H9 (cell line): ENCODE measurements around the gene CHURC1. TPM values are rescaled to one million over a fixed set of nuclear protein-coding genes. Genes with fewer than 3 reads are reported as not detected.

ENCODE experiments used
- DNase-seq: peaks from one replicate; pipeline ENCODE4 v3.0.0-alpha.2; 2017
- H2AFZ ChIP-seq: one replicate; pipeline ENCODE4 v1.6.1; 2013; ENCODE audit warnings: mild to moderate bottlenecking, low read length, control low read depth, moderate library complexity
- H2AK5ac ChIP-seq: 2 replicates; pipeline ENCODE4 v1.6.1; 2013; ENCODE audit warnings: low read length, control low read depth, mixed read lengths; ENCODE audit not compliant: insufficient read length
- H2BK120ac ChIP-seq: one replicate; pipeline ENCODE4 v1.6.1; 2013; ENCODE audit warnings: low read depth, mild to moderate bottlenecking, low read length, control low read depth, inconsistent platforms; ENCODE audit not compliant: poor library complexity, severe bottlenecking
- H2BK12ac ChIP-seq: 2 replicates; pipeline ENCODE4 v1.6.1; 2013; ENCODE audit warnings: low read length, control low read depth, mixed read lengths, low read depth; ENCODE audit not compliant: insufficient read length
- H2BK15ac ChIP-seq: 2 replicates; pipeline ENCODE4 v1.6.1; 2013; ENCODE audit warnings: low read depth, low read length, control low read depth
- H2BK20ac ChIP-seq: one replicate; pipeline ENCODE4 v1.6.1; 2013; ENCODE audit warnings: low read depth, mild to moderate bottlenecking, low read length, control low read depth, inconsistent platforms; ENCODE audit not compliant: poor library complexity, severe bottlenecking
- H2BK5ac ChIP-seq: 2 replicates; pipeline ENCODE4 v1.6.1; 2013; ENCODE audit warnings: low read length, control low read depth, mixed read lengths; ENCODE audit not compliant: insufficient read length
- H3K14ac ChIP-seq: 2 replicates; pipeline ENCODE4 v1.6.1; 2013; ENCODE audit warnings: low read length, control low read depth; ENCODE audit not compliant: insufficient read depth
- H3K18ac ChIP-seq: 2 replicates; pipeline ENCODE4 v1.6.1; 2013; ENCODE audit warnings: low read depth, mild to moderate bottlenecking, mixed read lengths, low read length, control low read depth; ENCODE audit not compliant: insufficient read length
- H3K23ac ChIP-seq: 2 replicates; pipeline ENCODE4 v1.6.1; 2013; ENCODE audit warnings: low read length, control low read depth, mixed read lengths, low read depth; ENCODE audit not compliant: insufficient read length
- H3K23me2 ChIP-seq: 2 replicates; pipeline ENCODE4 v1.6.1; 2013; ENCODE audit warnings: low read depth, mild to moderate bottlenecking, mixed read lengths, low read length, control low read depth; ENCODE audit not compliant: insufficient read length, poor library complexity, severe bottlenecking
- H3K27ac ChIP-seq: 2 replicates; pipeline ENCODE4 v1.5.1; 2013; ENCODE audit warnings: low read length, control low read depth, mixed read lengths, low read depth; ENCODE audit not compliant: insufficient read length
- H3K27me3 ChIP-seq: 2 replicates; pipeline ENCODE4 v1.6.1; 2013; ENCODE audit warnings: low read length, control low read depth, inconsistent platforms; ENCODE audit not compliant: insufficient read depth
- H3K4ac ChIP-seq: 2 replicates; pipeline ENCODE4 v1.6.1; 2013; ENCODE audit warnings: low read depth, mild to moderate bottlenecking, control low read depth, inconsistent platforms, low read length, moderate library complexity
- H3K4me1 ChIP-seq: 2 replicates; pipeline ENCODE4 v1.6.1; 2013; ENCODE audit warnings: low read length, control low read depth, inconsistent platforms; ENCODE audit not compliant: insufficient read depth
- H3K4me2 ChIP-seq: 2 replicates; pipeline ENCODE4 v1.6.1; 2013; ENCODE audit warnings: low read length, control low read depth, mixed read lengths; ENCODE audit not compliant: insufficient read length, insufficient read depth
- H3K56ac ChIP-seq: 2 replicates; pipeline ENCODE4 v1.6.1; 2013; ENCODE audit warnings: low read depth, mild to moderate bottlenecking, mixed read lengths, low read length, control low read depth; ENCODE audit not compliant: insufficient read length
- H3K79me1 ChIP-seq: 2 replicates; pipeline ENCODE4 v1.6.1; 2013; ENCODE audit warnings: low read depth, mild to moderate bottlenecking, moderate library complexity, low read length, control low read depth, inconsistent platforms; ENCODE audit not compliant: insufficient read depth, poor library complexity, severe bottlenecking
- H3K79me2 ChIP-seq: 2 replicates; pipeline ENCODE4 v1.6.1; 2013; ENCODE audit warnings: low read length, control low read depth, inconsistent platforms; ENCODE audit not compliant: insufficient read depth
- H3K9ac ChIP-seq: 2 replicates; pipeline ENCODE4 v1.6.1; 2013; ENCODE audit warnings: low read length, control low read depth, mixed read lengths; ENCODE audit not compliant: insufficient read length; ENCODE audit errors: extremely low read depth
- H3K9me3 ChIP-seq: one replicate; pipeline ENCODE4 v1.6.1; 2013; ENCODE audit warnings: low read depth, low read length, inconsistent platforms; ENCODE audit not compliant: control insufficient read depth
- H3T11ph ChIP-seq: one replicate; pipeline ENCODE4 v1.6.1; 2013; ENCODE audit warnings: mild to moderate bottlenecking, low read length, control low read depth, inconsistent platforms
- H4K20me1 ChIP-seq: one replicate; pipeline ENCODE4 v1.6.1; 2013; ENCODE audit not compliant: control insufficient read depth, insufficient read length, insufficient read depth
- H4K5ac ChIP-seq: 2 replicates; pipeline ENCODE4 v1.6.1; 2013; ENCODE audit warnings: low read depth, mild to moderate bottlenecking, mixed read lengths, low read length, control low read depth; ENCODE audit not compliant: insufficient read length
- H4K8ac ChIP-seq: replicated peaks from 2 replicates; pipeline ENCODE4 v1.6.1; 2013; ENCODE audit warnings: low read length, control low read depth, mixed read lengths, low read depth; ENCODE audit not compliant: insufficient read length
- H4K91ac ChIP-seq: 2 replicates; pipeline ENCODE4 v1.6.1; 2013; ENCODE audit warnings: low read depth, mild to moderate bottlenecking, moderate library complexity, mixed read lengths, low read length, control low read depth; ENCODE audit not compliant: insufficient read length
- H3K27ac Mint-ChIP-seq, 3 experiments: 2 replicates in 2 of 3; 3 replicates in 1 of 3; pipeline ENCODE4 v1.8.0; 2020 to 2021; ENCODE audit warnings: mixed read lengths in 3 of 3, mild to moderate bottlenecking in 1 of 3, moderate library complexity in 1 of 3
- H3K27me3 Mint-ChIP-seq: 2 replicates; pipeline ENCODE4 v1.8.0; 2021; ENCODE audit warnings: low read depth, mild to moderate bottlenecking, moderate library complexity, mixed read lengths
- H3K36me3 Mint-ChIP-seq, 3 experiments: 2 replicates in 2 of 3; 3 replicates in 1 of 3; pipeline ENCODE4 v1.8.0; 2020 to 2021; ENCODE audit warnings: low read depth in 3 of 3, mixed read lengths in 3 of 3; ENCODE audit not compliant: insufficient read depth in 1 of 3
- H3K4me1 Mint-ChIP-seq, 2 experiments: 2 replicates each; pipeline ENCODE4 v1.8.0; 2020; ENCODE audit warnings: mixed read lengths in 2 of 2
- H3K4me3 Mint-ChIP-seq, 2 experiments: 2 replicates in 1 of 2; 3 replicates in 1 of 2; pipeline ENCODE4 v1.8.0; 2020 to 2021; ENCODE audit warnings: mild to moderate bottlenecking in 2 of 2, mixed read lengths in 2 of 2, moderate library complexity in 1 of 2
- H3K9me3 Mint-ChIP-seq, 2 experiments: 2 replicates in 1 of 2; 3 replicates in 1 of 2; pipeline ENCODE4 v1.8.0; 2020; ENCODE audit warnings: mild to moderate bottlenecking in 2 of 2, mixed read lengths in 2 of 2, moderate library complexity in 1 of 2
- CTCF ChIP-seq: fragments of 200-600 bp; sonication (generic); conservative IDR thresholded peaks from 3 replicates; pipeline ENCODE4 v1.8.0; 2021; ENCODE audit warnings: antibody characterized with exemption, mild to moderate bottlenecking
- WGBS: extraction: QIAGEN DNeasy Blood & Tissue Kit; methylation state at CpG from one replicate; pipeline ENCODE4 v1.1.7; 2013; ENCODE audit warnings: missing lambda C conversion rate, low lambda C conversion rate, mixed read lengths; ENCODE audit not compliant: insufficient read length; ENCODE audit errors: extremely low coverage; 5-methylcytosine and 5-hydroxymethylcytosine counted together
- total RNA-seq: library from RNA; stranded (reverse); gene quantifications from 2 replicates; pipeline ENCODE4 v1.2.1, GENCODE V29; 2021

The CHURC1 gene
- total RNA-seq, 1 experiment from 2014 or later, result 58.7 TPM

- H3K27me3 Mint-ChIP-seq, result peaks cover 5% of the 10 kb centered on the region
- H3K14ac ChIP-seq, result no peak overlapping the region
- no peak overlapping the region for H2BK15ac ChIP-seq
- no peak overlapping the region for H3K56ac ChIP-seq
- no peaks in the 10 kb centered on the region; the same call in 1 of the 2 replicates for H3K79me2 ChIP-seq
- H4K5ac ChIP-seq, result no peak overlapping the region
- H3K4me1 Mint-ChIP-seq, result peaks cover 43% of the 10 kb centered on the region in 2 experiments
- no peak overlapping the region for H2AK5ac ChIP-seq
- no peak overlapping the region for H3K9ac ChIP-seq
- no peak overlapping the region for H3K27ac ChIP-seq
- H4K20me1 ChIP-seq, result no peaks in the 10 kb centered on the region
- H3K4ac ChIP-seq, result no peak overlapping the region
- H2BK20ac ChIP-seq, result no peak overlapping the region
- no peak for TF ChIP-seq CTCF
- H3K18ac ChIP-seq, result no peak overlapping the region
- H3T11ph ChIP-seq, result no peak overlapping the region
- peaks cover 14% of the 10 kb centered on the region; the same call in 1 of the 2 replicates for H3K4me1 ChIP-seq
- H3K9me3 ChIP-seq, result no peaks in the 10 kb centered on the region
- no peak overlapping the region for H4K8ac ChIP-seq
- H2AFZ ChIP-seq, result no peak overlapping the region
- no peak overlapping the region for H3K23ac ChIP-seq
- H2BK12ac ChIP-seq, result no peak overlapping the region
- H3K79me1 ChIP-seq, result no peaks in the 10 kb centered on the region
- H3K23me2 ChIP-seq, result no peaks in the 10 kb centered on the region
- H3K27ac Mint-ChIP-seq, result 0 out of 7 replicates have a peak overlapping the region, but pooled peaks of 1 of the 3 experiments have one; percentile 5
- peaks cover 19 to 24% (median 22%) of the 10 kb centered on the region in 3 experiments; a peak in 6 of 7 replicates for H3K36me3 Mint-ChIP-seq
- no peak overlapping the region for H2BK120ac ChIP-seq
- no peak overlapping the region for H2BK5ac ChIP-seq
- no peak overlapping the region for H4K91ac ChIP-seq
- H3K27me3 ChIP-seq, result no peaks in the 10 kb centered on the region
- H3K9me3 Mint-ChIP-seq, result no peaks in the 10 kb centered on the region
- no CpG with 5 or more reads among the region's 15 CpGs for WGBS
- no peak overlapping the region for H3K4me3 Mint-ChIP-seq
- DNase-seq, result no peak
- H3K4me2 ChIP-seq, result no peak overlapping the region
These were observed 51.2 kb downstream of the CHURC1 start for GRCh38 chr14:64965356-64966000.
